ENCODE measurements around the gene TBPL1. TPM values are rescaled to one million over a fixed set of nuclear protein-coding genes. Genes with fewer than 3 reads are reported as not detected.

The TBPL1 gene
- total RNA-seq, 1 experiment from 2014 or later = 42.1 TPM

GRCh38 chr6:133980168-133980567 lies 27.1 kb downstream of the TBPL1 start:
- H3K27ac Mint-ChIP-seq = no peak overlapping the region
- DNase-seq (ENCODE audit: low spot score) (no peak), ATAC-seq (no peak)
- TF ChIP-seq HMGXB4 (CRISPR knock-in tag; IDR thresholded peaks at IDR 0.05) = no peak
- TF ChIP-seq ZNF232 (CRISPR knock-in tag; IDR thresholded peaks at IDR 0.05) = no peak
- TF ChIP-seq, protein P1, sequence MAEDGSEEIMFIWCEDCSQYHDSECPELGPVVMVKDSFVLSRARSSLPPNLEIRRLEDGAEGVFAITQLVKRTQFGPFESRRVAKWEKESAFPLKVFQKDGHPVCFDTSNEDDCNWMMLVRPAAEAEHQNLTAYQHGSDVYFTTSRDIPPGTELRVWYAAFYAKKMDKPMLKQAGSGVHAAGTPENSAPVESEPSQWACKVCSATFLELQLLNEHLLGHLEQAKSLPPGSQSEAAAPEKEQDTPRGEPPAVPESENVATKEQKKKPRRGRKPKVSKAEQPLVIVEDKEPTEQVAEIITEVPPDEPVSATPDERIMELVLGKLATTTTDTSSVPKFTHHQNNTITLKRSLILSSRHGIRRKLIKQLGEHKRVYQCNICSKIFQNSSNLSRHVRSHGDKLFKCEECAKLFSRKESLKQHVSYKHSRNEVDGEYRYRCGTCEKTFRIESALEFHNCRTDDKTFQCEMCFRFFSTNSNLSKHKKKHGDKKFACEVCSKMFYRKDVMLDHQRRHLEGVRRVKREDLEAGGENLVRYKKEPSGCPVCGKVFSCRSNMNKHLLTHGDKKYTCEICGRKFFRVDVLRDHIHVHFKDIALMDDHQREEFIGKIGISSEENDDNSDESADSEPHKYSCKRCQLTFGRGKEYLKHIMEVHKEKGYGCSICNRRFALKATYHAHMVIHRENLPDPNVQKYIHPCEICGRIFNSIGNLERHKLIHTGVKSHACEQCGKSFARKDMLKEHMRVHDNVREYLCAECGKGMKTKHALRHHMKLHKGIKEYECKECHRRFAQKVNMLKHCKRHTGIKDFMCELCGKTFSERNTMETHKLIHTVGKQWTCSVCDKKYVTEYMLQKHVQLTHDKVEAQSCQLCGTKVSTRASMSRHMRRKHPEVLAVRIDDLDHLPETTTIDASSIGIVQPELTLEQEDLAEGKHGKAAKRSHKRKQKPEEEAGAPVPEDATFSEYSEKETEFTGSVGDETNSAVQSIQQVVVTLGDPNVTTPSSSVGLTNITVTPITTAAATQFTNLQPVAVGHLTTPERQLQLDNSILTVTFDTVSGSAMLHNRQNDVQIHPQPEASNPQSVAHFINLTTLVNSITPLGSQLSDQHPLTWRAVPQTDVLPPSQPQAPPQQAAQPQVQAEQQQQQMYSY (CRISPR knock-in tag; IDR thresholded peaks at IDR 0.05) = no peak
- H3K4me3 Mint-ChIP-seq = no peak overlapping the region
- no peaks in the 10 kb centered on the region for H3K9me3 Mint-ChIP-seq
- no peaks in the 10 kb centered on the region for H3K27me3 Mint-ChIP-seq (ENCODE audit: low read depth)
- H3K36me3 Mint-ChIP-seq = peaks cover 23% of the 10 kb centered on the region
- peaks cover 26% of the 10 kb centered on the region for H3K4me1 Mint-ChIP-seq
- ChIA-PET POLR2A (interaction anchor here (0.6 kb wide), 1 partner anchor 15 kb away, joined by 3 read pairs; no protein-coding TSS in a partner anchor), CTCF (interaction anchor here (1.0 to 1.3 kb wide), 2 partner anchors 56 to 59 kb away, joined by 3 read pairs; no protein-coding TSS in a partner anchor)

DNA sequence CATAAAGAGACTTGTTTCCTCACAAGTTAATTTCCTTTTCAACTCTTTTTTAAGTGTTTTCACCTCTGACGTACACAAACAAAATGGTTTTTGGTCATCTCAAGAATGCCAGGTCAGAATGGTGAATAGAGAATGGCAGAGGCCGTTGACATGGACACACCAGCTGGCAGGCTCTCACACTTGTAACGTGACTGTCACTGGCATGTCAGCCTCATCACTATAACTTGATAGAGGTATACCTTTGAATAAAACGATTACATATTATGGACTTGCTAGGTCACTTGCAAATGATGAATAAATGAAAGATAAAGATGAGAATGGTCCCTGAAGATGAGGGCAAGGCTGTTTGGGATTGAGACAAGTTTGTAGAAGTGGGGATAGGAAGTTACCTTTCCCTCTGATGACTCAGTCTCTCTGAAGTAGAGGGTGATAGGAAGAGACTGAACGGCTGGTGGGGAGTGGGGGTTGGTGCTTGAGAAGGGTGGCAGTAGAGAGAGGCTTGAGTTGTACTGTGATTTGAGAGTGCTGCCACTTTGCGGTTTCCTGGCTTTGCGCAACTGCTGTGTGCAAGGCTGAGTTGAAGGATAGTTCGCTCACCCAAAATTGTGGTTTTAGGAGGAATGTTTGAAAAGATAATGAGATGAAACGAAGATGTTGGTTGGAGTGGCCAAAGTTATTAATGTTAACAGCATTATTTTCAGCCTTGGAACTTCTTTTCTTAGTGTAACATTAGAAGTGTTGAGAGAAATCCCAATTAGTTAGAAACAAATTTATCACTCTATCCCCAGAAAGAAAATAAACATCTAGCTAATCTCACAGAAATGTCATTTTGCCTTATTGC lies 30.3 kb downstream of the TBPL1 start:
- Mint-ChIP-seq H3K27ac (peak overlapping the region; percentile 70; the same call in 1 of the 2 replicates), H3K27me3 (ENCODE audit: low read depth) (no peaks in the 10 kb centered on the region), H3K4me1 (peaks cover 14% of the 10 kb centered on the region), H3K4me3 (no peak overlapping the region), H3K9me3 (no peaks in the 10 kb centered on the region), H3K36me3 (peaks cover 38% of the 10 kb centered on the region)
- POLR2A ChIA-PET = no interaction called here
- CTCF ChIA-PET = interaction anchor here (1.4 to 1.5 kb wide), 2 partner anchors 10 to 114 kb away, joined by 4 read pairs; no protein-coding TSS in a partner anchor
- DNase-seq (ENCODE audit: low spot score) (no peak), ATAC-seq (peak; percentile 88)
- TF ChIP-seq SMAD3 (CRISPR knock-in tag; IDR thresholded peaks at IDR 0.05; ENCODE audit: borderline replicate concordance) = no peak
- no peak for TF ChIP-seq OVOL2 (CRISPR knock-in tag; IDR thresholded peaks at IDR 0.05; ENCODE audit: borderline replicate concordance)
- TF ChIP-seq TEAD4 (CRISPR knock-in tag; IDR thresholded peaks at IDR 0.05) = no peak
- TF ChIP-seq SMAD4 (CRISPR knock-in tag; IDR thresholded peaks at IDR 0.05) = no peak
- no peak for TF ChIP-seq ZNF263 (CRISPR knock-in tag; IDR thresholded peaks at IDR 0.05; ENCODE audit: low read depth)
- no peak for TF ChIP-seq SP1 (CRISPR knock-in tag; conservative IDR thresholded peaks at IDR 0.05)
- no peak for TF ChIP-seq ZNF423 (CRISPR knock-in tag; IDR thresholded peaks at IDR 0.05)
- TF ChIP-seq, protein P2, sequence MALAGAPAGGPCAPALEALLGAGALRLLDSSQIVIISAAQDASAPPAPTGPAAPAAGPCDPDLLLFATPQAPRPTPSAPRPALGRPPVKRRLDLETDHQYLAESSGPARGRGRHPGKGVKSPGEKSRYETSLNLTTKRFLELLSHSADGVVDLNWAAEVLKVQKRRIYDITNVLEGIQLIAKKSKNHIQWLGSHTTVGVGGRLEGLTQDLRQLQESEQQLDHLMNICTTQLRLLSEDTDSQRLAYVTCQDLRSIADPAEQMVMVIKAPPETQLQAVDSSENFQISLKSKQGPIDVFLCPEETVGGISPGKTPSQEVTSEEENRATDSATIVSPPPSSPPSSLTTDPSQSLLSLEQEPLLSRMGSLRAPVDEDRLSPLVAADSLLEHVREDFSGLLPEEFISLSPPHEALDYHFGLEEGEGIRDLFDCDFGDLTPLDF (CRISPR knock-in tag; IDR thresholded peaks at IDR 0.05) = no peak
- no peak for TF ChIP-seq ELF4 (CRISPR knock-in tag; IDR thresholded peaks at IDR 0.05; ENCODE audit: low read depth)
- TF ChIP-seq CREB1 (CRISPR knock-in tag; IDR thresholded peaks at IDR 0.05) = no peak
- TF ChIP-seq MXD4 (CRISPR knock-in tag; IDR thresholded peaks at IDR 0.05; ENCODE audit: borderline replicate concordance) = no peak
- TF ChIP-seq, protein P3, sequence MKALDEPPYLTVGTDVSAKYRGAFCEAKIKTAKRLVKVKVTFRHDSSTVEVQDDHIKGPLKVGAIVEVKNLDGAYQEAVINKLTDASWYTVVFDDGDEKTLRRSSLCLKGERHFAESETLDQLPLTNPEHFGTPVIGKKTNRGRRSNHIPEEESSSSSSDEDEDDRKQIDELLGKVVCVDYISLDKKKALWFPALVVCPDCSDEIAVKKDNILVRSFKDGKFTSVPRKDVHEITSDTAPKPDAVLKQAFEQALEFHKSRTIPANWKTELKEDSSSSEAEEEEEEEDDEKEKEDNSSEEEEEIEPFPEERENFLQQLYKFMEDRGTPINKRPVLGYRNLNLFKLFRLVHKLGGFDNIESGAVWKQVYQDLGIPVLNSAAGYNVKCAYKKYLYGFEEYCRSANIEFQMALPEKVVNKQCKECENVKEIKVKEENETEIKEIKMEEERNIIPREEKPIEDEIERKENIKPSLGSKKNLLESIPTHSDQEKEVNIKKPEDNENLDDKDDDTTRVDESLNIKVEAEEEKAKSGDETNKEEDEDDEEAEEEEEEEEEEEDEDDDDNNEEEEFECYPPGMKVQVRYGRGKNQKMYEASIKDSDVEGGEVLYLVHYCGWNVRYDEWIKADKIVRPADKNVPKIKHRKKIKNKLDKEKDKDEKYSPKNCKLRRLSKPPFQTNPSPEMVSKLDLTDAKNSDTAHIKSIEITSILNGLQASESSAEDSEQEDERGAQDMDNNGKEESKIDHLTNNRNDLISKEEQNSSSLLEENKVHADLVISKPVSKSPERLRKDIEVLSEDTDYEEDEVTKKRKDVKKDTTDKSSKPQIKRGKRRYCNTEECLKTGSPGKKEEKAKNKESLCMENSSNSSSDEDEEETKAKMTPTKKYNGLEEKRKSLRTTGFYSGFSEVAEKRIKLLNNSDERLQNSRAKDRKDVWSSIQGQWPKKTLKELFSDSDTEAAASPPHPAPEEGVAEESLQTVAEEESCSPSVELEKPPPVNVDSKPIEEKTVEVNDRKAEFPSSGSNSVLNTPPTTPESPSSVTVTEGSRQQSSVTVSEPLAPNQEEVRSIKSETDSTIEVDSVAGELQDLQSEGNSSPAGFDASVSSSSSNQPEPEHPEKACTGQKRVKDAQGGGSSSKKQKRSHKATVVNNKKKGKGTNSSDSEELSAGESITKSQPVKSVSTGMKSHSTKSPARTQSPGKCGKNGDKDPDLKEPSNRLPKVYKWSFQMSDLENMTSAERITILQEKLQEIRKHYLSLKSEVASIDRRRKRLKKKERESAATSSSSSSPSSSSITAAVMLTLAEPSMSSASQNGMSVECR (CRISPR knock-in tag; IDR thresholded peaks at IDR 0.05; ENCODE audit: borderline replicate concordance) = no peak
- no peak for TF ChIP-seq FOXP1 (CRISPR knock-in tag; IDR thresholded peaks at IDR 0.05; ENCODE audit: borderline replicate concordance)
- TF ChIP-seq CDX4 (CRISPR knock-in tag; IDR thresholded peaks at IDR 0.05; ENCODE audit: borderline replicate concordance) = no peak
- no peak for TF ChIP-seq ETV6 (CRISPR knock-in tag; IDR thresholded peaks at IDR 0.05)
- TF ChIP-seq, protein P4, sequence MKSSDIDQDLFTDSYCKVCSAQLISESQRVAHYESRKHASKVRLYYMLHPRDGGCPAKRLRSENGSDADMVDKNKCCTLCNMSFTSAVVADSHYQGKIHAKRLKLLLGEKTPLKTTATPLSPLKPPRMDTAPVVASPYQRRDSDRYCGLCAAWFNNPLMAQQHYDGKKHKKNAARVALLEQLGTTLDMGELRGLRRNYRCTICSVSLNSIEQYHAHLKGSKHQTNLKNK (CRISPR knock-in tag; IDR thresholded peaks at IDR 0.05) = no peak
- no peak for TF ChIP-seq GRHL2 (CRISPR knock-in tag; IDR thresholded peaks at IDR 0.05; ENCODE audit: insufficient replicate concordance, severe bottlenecking)
